ENCODE results near the gene TBK1.

DNA sequence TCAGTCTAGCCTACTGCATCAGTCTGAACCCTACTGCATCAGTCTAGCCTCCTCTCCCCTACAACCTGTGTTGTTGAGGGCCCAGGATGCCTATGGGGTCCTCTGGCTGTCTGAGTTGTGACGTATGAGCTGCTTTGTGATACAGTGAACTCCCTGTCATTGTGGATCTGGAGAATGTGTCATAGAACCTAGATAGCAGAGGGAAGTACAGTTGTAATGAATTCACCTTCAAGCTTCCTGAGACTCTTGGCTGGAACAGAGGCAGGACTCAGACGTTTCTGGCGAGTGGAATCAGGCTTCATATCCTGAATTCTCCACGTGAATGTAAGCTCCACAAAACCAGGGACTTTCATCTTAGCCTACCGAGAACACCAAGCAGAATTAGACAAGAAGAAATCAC is 17.0 kb downstream of the TBK1 start:
- TF ChIP-seq, protein P1, sequence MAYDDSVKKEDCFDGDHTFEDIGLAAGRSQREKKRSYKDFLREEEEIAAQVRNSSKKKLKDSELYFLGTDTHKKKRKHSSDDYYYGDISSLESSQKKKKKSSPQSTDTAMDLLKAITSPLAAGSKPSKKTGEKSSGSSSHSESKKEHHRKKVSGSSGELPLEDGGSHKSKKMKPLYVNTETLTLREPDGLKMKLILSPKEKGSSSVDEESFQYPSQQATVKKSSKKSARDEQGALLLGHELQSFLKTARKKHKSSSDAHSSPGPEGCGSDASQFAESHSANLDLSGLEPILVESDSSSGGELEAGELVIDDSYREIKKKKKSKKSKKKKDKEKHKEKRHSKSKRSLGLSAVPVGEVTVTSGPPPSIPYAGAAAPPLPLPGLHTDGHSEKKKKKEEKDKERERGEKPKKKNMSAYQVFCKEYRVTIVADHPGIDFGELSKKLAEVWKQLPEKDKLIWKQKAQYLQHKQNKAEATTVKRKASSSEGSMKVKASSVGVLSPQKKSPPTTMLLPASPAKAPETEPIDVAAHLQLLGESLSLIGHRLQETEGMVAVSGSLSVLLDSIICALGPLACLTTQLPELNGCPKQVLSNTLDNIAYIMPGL (CRISPR knock-in tag; IDR thresholded peaks at IDR 0.05) = no peak
- no peak for TF ChIP-seq NR1H2 (CRISPR knock-in tag; IDR thresholded peaks at IDR 0.05)
- TF ChIP-seq, protein P2, sequence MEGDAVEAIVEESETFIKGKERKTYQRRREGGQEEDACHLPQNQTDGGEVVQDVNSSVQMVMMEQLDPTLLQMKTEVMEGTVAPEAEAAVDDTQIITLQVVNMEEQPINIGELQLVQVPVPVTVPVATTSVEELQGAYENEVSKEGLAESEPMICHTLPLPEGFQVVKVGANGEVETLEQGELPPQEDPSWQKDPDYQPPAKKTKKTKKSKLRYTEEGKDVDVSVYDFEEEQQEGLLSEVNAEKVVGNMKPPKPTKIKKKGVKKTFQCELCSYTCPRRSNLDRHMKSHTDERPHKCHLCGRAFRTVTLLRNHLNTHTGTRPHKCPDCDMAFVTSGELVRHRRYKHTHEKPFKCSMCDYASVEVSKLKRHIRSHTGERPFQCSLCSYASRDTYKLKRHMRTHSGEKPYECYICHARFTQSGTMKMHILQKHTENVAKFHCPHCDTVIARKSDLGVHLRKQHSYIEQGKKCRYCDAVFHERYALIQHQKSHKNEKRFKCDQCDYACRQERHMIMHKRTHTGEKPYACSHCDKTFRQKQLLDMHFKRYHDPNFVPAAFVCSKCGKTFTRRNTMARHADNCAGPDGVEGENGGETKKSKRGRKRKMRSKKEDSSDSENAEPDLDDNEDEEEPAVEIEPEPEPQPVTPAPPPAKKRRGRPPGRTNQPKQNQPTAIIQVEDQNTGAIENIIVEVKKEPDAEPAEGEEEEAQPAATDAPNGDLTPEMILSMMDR (IDR thresholded peaks at IDR 0.05) = no peak
- TF ChIP-seq NFATC4 (CRISPR knock-in tag; IDR thresholded peaks at IDR 0.05) = no peak
- no peak for TF ChIP-seq RELA (CRISPR knock-in tag; IDR thresholded peaks at IDR 0.05; ENCODE audit: borderline replicate concordance)
- TF ChIP-seq ATF1 (CRISPR knock-in tag; IDR thresholded peaks at IDR 0.05) = no peak
- TF ChIP-seq ZNF317 (CRISPR knock-in tag; IDR thresholded peaks at IDR 0.05; ENCODE audit: borderline replicate concordance, low read depth) = no peak
- TF ChIP-seq, protein P3, sequence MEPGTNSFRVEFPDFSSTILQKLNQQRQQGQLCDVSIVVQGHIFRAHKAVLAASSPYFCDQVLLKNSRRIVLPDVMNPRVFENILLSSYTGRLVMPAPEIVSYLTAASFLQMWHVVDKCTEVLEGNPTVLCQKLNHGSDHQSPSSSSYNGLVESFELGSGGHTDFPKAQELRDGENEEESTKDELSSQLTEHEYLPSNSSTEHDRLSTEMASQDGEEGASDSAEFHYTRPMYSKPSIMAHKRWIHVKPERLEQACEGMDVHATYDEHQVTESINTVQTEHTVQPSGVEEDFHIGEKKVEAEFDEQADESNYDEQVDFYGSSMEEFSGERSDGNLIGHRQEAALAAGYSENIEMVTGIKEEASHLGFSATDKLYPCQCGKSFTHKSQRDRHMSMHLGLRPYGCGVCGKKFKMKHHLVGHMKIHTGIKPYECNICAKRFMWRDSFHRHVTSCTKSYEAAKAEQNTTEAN (CRISPR knock-in tag; IDR thresholded peaks at IDR 0.05) = no peak
